A549 treated with AZD9567 at 1 μM for 4 hours (cell line): Measurements from ENCODE around the gene KLLN. TPM values are rescaled to one million over a fixed set of nuclear protein-coding genes. Genes with fewer than 3 reads are reported as not detected.

ENCODE experiments used
- total RNA-seq: library from RNA; stranded (reverse); fragments of 200-300 nt; extraction: Qiagen RNA extraction; gene quantifications from 5 replicates; pipeline ENCODE4 v1.2.3, GENCODE V29; 2022; ENCODE audit not compliant: insufficient read depth

KLLN gene, protein sequence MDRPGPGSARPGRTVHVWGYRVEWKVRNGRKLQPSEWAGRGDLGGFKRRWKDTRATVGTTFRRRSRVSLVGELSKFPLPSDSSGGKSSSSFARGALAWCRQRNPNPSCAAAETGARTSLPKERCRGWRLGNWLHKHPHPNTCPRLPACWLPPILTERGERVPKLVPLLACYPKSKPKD
- 0.41 to 0.59 TPM (median 0.45 TPM) in 4 of 5 replicates, not detected in the other for total RNA-seq

DNA sequence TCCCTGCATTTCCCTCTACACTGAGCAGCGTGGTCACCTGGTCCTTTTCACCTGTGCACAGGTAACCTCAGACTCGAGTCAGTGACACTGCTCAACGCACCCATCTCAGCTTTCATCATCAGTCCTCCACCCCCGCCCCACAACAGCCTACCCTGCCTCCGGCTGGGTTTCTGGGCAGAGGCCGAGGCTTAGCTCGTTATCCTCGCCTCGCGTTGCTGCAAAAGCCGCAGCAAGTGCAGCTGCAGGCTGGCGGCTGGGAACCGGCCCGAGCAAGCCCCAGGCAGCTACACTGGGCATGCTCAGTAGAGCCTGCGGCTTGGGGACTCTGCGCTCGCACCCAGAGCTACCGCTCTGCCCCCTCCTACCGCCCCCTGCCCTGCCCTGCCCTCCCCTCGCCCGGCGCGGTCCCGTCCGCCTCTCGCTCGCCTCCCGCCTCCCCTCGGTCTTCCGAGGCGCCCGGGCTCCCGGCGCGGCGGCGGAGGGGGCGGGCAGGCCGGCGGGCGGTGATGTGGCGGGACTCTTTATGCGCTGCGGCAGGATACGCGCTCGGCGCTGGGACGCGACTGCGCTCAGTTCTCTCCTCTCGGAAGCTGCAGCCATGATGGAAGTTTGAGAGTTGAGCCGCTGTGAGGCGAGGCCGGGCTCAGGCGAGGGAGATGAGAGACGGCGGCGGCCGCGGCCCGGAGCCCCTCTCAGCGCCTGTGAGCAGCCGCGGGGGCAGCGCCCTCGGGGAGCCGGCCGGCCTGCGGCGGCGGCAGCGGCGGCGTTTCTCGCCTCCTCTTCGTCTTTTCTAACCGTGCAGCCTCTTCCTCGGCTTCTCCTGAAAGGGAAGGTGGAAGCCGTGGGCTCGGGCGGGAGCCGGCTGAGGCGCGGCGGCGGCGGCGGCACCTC lies at the start of gene KLLN, which contains the start of gene PTEN:
TSS of gene KLLN (minus strand) at position 481 of the 891 bp plus-strand sequence. CDS start 1,046 bp downstream, outside the sequence.
TSS of gene PTEN (plus strand) at position 573 of the 891 bp plus-strand sequence. CDS start 845 bp downstream, outside the sequence.

DNA sequence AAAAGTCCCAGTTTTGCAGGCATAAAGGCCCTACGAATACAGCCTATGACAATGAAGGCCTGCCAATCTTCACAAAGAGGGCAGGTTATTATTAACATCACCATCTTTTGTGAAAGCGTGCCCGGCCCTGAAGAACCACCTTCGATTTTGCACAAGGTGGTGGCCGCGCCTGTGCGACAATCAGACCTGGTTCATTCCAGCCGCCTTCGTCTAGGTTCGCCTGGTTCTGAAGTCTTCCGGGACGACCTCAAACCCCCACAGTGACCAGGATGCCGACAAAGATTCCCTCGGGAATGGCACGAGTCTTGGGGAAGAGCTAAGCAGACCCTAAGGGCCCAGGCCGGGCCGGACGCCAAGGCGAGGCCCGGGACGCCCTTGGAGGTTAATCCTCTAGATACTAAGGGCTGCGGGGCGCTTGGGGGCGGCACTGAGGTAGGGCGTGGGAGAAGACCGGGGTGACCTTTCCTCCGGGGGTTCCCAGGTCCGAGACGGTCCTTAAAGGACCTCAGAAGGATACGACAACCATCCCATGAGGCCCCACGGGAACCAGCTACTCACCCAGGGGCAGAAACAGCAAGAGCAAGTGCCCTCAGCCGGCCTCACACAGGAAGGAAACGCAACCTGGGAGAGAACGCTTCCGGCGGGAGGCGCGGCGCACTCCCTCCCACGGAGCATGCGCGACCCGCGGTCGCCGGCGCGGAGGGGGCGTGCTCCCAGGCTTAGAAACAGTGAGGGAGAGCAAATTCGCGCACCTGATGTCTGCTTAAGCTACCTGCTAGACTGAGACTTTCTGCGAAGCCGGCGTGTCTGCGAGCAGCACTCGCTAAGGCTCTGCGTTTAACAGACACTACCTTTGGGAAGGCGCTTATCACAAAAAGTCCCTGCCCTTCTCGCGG lies 45.5 kb downstream of the KLLN start, which contains the start of gene ATAD1:
TSS of gene ATAD1 (minus strand) at position 618 of the 896 bp plus-strand sequence. CDS start 3,627 bp downstream, outside the sequence.

Other genes starting within 250 kb of the KLLN start
- 17.6 to 23.8 TPM (median 20.6 TPM) in 5 replicates for gene PAPSS2, start 203.7 kb downstream of the KLLN start, total RNA-seq
- 33.9 to 61.2 TPM (median 46.6 TPM) in 5 replicates for gene ATAD1, start 45.3 kb downstream of the KLLN start, total RNA-seq
- 37.8 to 55.5 TPM (median 40.2 TPM) in 5 replicates for gene PTEN, start 92 bp upstream of the KLLN start, total RNA-seq